Spleen (tissue), 7 donors: ENCODE results near the gene FRMD4A.

Experiments
- CTCF ChIP-seq, 11 experiments: fragments of 200-600 bp in 7 of 11; fragments of 450-650 bp in 4 of 11; sonication (generic) in 4 of 11; IDR thresholded peaks in 8 of 11; conservative IDR thresholded peaks in 3 of 11; 1 replicate in 7 of 11; 2 replicates in 4 of 11; pipeline versions ENCODE4 v1.4.0 to v1.8.0; 2016 to 2021; ENCODE audit warnings: antibody characterized with exemption in 11 of 11, inconsistent platforms in 4 of 11, mild to moderate bottlenecking in 1 of 11
- POLR2AphosphoS5 ChIP-seq, 3 donors: sonication (generic); formaldehyde crosslinking; IDR thresholded peaks; one replicate each; pipeline ENCODE4 v1.5.1; 2017; ENCODE audit warnings: antibody characterized with exemption in 3 of 3
- donor health status: DM: no; HTN: no; CAD: no; lungs with moderate emphysema.
- donor health status: DM: no; HTN: no; CAD: no.
- donor health status: DM: no; HTN: no; CAD: no.

DNA sequence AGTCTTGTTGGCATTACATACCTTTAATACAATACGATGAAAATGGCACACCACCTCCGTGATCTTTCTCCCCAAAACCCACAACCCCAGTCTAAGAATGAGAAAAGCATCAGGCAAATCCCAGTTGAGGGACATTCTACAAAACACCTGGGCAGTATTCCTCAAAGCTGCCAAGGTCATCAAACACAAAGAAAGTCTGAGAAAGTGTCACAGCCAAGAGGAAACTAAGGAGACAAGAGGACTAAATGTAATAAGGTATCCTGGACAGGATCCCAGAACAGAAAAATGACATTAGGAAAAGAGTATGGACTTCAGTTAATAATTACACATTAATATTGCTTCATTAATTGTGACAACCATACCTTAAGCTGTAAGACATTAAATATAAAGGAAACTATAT lies 14.5 kb upstream of the FRMD4A start:
- TF ChIP-seq CTCF (IDR thresholded peaks at IDR 0.05 in 8 of 11, conservative IDR thresholded peaks at IDR 0.05 in 3 of 11) (no peak), POLR2AphosphoS5 (IDR thresholded peaks at IDR 0.05) (no peak)
